RWPE2 (cell line): ENCODE results near the gene ZNF678.
"Not testable (repeated sequence)": the region's sequence is repeated elsewhere in the genome, so short reads cannot be mapped to it uniquely, and the experiment has no call there.

ENCODE experiments used
- ATAC-seq: fragments of 200-7000 bp; cut with Tn5 transposase; 3 replicates; pipeline ENCODE4 v1.9.1; 2021; ENCODE audit warnings: low read depth
- DNase-seq: peaks from one replicate; pipeline ENCODE4 v3.0.0-alpha.2; 2020; ENCODE audit warnings: low spot score
- H3K27ac ChIP-seq: fragments of 450-650 bp; 2 replicates; pipeline ENCODE4 v1.5.1; 2017; ENCODE audit warnings: mild to moderate bottlenecking; ENCODE audit not compliant: poor library complexity, severe bottlenecking
- H3K27me3 ChIP-seq: fragments of 250-450 bp; sonication (Bioruptor Pico); 2 replicates; pipeline ENCODE4 v1.5.1; 2021; ENCODE audit warnings: mild to moderate bottlenecking, moderate library complexity; ENCODE audit not compliant: insufficient read depth, poor library complexity, severe bottlenecking
- H3K36me3 ChIP-seq: fragments of 250-450 bp; sonication (Bioruptor Pico); 2 replicates; pipeline ENCODE4 v1.5.1; 2020; ENCODE audit warnings: low read depth, mild to moderate bottlenecking, moderate library complexity
- H3K4me1 ChIP-seq: fragments of 250-450 bp; sonication (Bioruptor Pico); 2 replicates; pipeline ENCODE4 v1.5.1; 2021; ENCODE audit warnings: mild to moderate bottlenecking, moderate library complexity; ENCODE audit not compliant: insufficient read depth, poor library complexity, severe bottlenecking
- H3K4me3 ChIP-seq: fragments of 250-450 bp; sonication (Bioruptor Pico); 2 replicates; pipeline ENCODE4 v1.5.1; 2021; ENCODE audit warnings: mild to moderate bottlenecking, moderate library complexity; ENCODE audit not compliant: severe bottlenecking
- H3K9me3 ChIP-seq: fragments of 250-450 bp; sonication (Bioruptor Pico); 2 replicates; pipeline ENCODE4 v1.5.1; 2021; ENCODE audit warnings: mild to moderate bottlenecking, moderate library complexity; ENCODE audit not compliant: severe bottlenecking
- TF ChIP-seq, protein P1 (sequence below): fragments of 450-650 bp; IDR thresholded peaks from one replicate; pipeline ENCODE4 v1.5.1; 2017; ENCODE audit warnings: mild to moderate bottlenecking, moderate library complexity; ENCODE audit not compliant: poor library complexity, severe bottlenecking

The ZNF678 gene

GRCh38 chr1:227603327-227603726, 40.0 kb downstream of the ZNF678 start:
- Histone ChIP-seq H3K27me3 (no peaks in the 10 kb centered on the region), H3K36me3 (no peaks in the 10 kb centered on the region), H3K4me3 (no peak overlapping the region), H3K27ac (no peak overlapping the region), H3K9me3 (no peaks in the 10 kb centered on the region), H3K4me1 (no peaks in the 10 kb centered on the region)
- DNase-seq (no peak), ATAC-seq (no peak)
- TF ChIP-seq, protein P1, sequence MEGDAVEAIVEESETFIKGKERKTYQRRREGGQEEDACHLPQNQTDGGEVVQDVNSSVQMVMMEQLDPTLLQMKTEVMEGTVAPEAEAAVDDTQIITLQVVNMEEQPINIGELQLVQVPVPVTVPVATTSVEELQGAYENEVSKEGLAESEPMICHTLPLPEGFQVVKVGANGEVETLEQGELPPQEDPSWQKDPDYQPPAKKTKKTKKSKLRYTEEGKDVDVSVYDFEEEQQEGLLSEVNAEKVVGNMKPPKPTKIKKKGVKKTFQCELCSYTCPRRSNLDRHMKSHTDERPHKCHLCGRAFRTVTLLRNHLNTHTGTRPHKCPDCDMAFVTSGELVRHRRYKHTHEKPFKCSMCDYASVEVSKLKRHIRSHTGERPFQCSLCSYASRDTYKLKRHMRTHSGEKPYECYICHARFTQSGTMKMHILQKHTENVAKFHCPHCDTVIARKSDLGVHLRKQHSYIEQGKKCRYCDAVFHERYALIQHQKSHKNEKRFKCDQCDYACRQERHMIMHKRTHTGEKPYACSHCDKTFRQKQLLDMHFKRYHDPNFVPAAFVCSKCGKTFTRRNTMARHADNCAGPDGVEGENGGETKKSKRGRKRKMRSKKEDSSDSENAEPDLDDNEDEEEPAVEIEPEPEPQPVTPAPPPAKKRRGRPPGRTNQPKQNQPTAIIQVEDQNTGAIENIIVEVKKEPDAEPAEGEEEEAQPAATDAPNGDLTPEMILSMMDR = no peak

DNA sequence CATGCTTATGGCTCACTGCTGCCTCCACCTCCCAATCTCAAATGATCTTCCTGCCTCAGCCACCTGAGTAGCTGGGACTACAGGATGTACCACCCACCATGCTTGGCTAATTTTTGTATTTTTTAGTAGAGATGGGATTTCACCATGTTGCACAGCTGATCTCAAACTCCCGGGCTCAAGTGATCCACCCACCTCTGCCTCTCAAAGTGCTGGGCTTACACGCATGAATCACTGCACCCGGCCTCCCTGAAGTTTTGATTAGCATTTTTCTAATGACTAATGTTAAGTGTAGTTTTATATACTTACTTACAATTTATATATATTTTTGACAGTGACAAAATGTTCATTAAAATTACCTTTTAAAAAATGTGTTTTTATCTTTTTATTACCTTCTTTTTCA, 41.1 kb downstream of the ZNF678 start:
- Histone ChIP-seq H3K4me3 (no peak overlapping the region), H3K36me3 (no peaks in the 10 kb centered on the region), H3K4me1 (no peaks in the 10 kb centered on the region), H3K27ac (no peak overlapping the region), H3K9me3 (no peaks in the 10 kb centered on the region), H3K27me3 (no peaks in the 10 kb centered on the region)
- ATAC-seq = no peak
- no peak for DNase-seq
- TF ChIP-seq, protein P1 = no peak

GRCh38 chr1:227606271-227606670, 42.9 kb downstream of the ZNF678 start:
- H3K27ac ChIP-seq, DNase-seq, ATAC-seq, H3K9me3 ChIP-seq, H3K27me3 ChIP-seq, H3K36me3 ChIP-seq, H3K4me3 ChIP-seq, H3K4me1 ChIP-seq: not testable (repeated sequence)

DNA sequence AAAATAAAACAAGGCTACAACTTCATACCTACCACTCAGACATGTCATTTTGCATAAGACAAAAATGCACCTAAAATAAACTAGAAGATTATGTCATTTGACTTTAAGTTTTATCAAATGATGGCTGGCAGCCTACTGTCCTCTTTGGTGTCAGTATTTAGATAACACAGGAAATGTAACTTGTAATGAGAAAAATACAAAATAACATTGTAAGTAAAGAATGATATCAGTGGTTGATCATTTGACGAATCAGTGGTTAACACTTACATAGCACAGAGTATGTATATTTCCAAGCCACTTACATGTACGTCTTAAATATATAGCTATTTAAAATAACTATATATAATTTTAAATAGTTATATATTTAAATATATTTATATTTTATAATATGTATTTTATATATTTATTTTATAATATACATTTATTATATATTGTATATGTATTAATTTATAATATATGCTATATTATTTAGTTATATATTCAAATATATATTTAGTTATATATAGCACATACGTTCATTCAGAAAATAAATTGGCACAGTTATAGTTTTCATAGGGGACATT, 44.1 kb downstream of the ZNF678 start:
- Histone ChIP-seq H3K4me1 (no peaks in the 10 kb centered on the region), H3K27ac (no peak overlapping the region), H3K27me3 (no peaks in the 10 kb centered on the region), H3K4me3 (no peak overlapping the region), H3K36me3 (no peaks in the 10 kb centered on the region), H3K9me3 (no peaks in the 10 kb centered on the region)
- no peak for ATAC-seq
- TF ChIP-seq, protein P1 = no peak
- DNase-seq = no peak

GRCh38 chr1:227612658-227613057, 49.3 kb downstream of the ZNF678 start:
- Histone ChIP-seq H3K9me3 (no peaks in the 10 kb centered on the region), H3K4me3 (no peak overlapping the region), H3K27ac (no peak overlapping the region), H3K4me1 (no peaks in the 10 kb centered on the region), H3K36me3 (no peaks in the 10 kb centered on the region), H3K27me3 (no peaks in the 10 kb centered on the region)
- TF ChIP-seq, protein P1 = no peak
- DNase-seq = no peak
- no peak for ATAC-seq
